WTC11 (cell line): ENCODE measurements around the gene TMEM86A. TPM values are rescaled to one million over a fixed set of nuclear protein-coding genes. Genes with fewer than 3 reads are reported as not detected.

Experiments
- ATAC-seq: fragments of 200-7000 bp; cut with Tn5 transposase; 2 replicates; pipeline ENCODE4 v1.10.0; 2021; ENCODE audit warnings: mild to moderate bottlenecking, moderate library complexity
- CTCF ChIA-PET: fragments of 300-600 bp; sonication (Branson Sonifier 250); formaldehyde crosslinking; loops from one replicate; lab custom pipeline; 2021; ENCODE audit warnings: antibody characterized with exemption; lab: Charles Lee
- POLR2A ChIA-PET: fragments of 350-600 bp; sonication (Branson Sonifier 250); formaldehyde crosslinking; loops from one replicate; lab custom pipeline; 2021; ENCODE audit warnings: antibody characterized with exemption; lab: Charles Lee
- DNase-seq: peaks from one replicate; pipeline ENCODE4 v3.0.0; 2021; ENCODE audit warnings: low spot score
- H3K27ac Mint-ChIP-seq: 2 replicates; pipeline ENCODE4 v1.8.0; 2021; ENCODE audit warnings: mixed read lengths
- H3K27me3 Mint-ChIP-seq: 2 replicates; pipeline ENCODE4 v1.8.0; 2021; ENCODE audit warnings: low read depth, mild to moderate bottlenecking, moderate library complexity, mixed read lengths
- H3K36me3 Mint-ChIP-seq: 2 replicates; pipeline ENCODE4 v1.8.0; 2021; ENCODE audit warnings: mixed read lengths
- H3K4me1 Mint-ChIP-seq: 2 replicates; pipeline ENCODE4 v1.8.0; 2022; ENCODE audit warnings: mixed read lengths
- H3K4me3 Mint-ChIP-seq: 2 replicates; pipeline ENCODE4 v1.8.0; 2021; ENCODE audit warnings: mild to moderate bottlenecking, moderate library complexity, mixed read lengths
- H3K9me3 Mint-ChIP-seq: 2 replicates; pipeline ENCODE4 v1.8.0; 2021; ENCODE audit warnings: mixed read lengths
- CDX4 ChIP-seq: fragments of 250-450 bp; sonication (Bioruptor Pico); IDR thresholded peaks from 2 replicates; pipeline ENCODE4 v1.9.0; 2021; ENCODE audit warnings: moderate library complexity, mild to moderate bottlenecking, inconsistent platforms, borderline replicate concordance
- CREM ChIP-seq: sonication (generic); formaldehyde crosslinking; IDR thresholded peaks from 2 replicates; pipeline ENCODE4 v1.8.1; 2022; ENCODE audit warnings: mild to moderate bottlenecking, missing genetic modification reagents, moderate library complexity
- FOXP1 ChIP-seq: sonication (generic); formaldehyde crosslinking; IDR thresholded peaks from 2 replicates; pipeline ENCODE4 v1.8.0; 2022; ENCODE audit warnings: missing genetic modification reagents, mild to moderate bottlenecking, moderate library complexity, borderline replicate concordance
- GABPB1 ChIP-seq: sonication (generic); formaldehyde crosslinking; IDR thresholded peaks from 2 replicates; pipeline ENCODE4 v1.8.1; 2023; ENCODE audit warnings: mild to moderate bottlenecking, missing genetic modification reagents
- HMGA2 ChIP-seq: fragments of 250-450 bp; sonication (Bioruptor Pico); IDR thresholded peaks from 2 replicates; pipeline ENCODE4 v1.4.0; 2021; ENCODE audit warnings: mild to moderate bottlenecking, moderate library complexity
- HMGXB4 ChIP-seq: sonication (generic); formaldehyde crosslinking; IDR thresholded peaks from 2 replicates; pipeline ENCODE4 v1.8.1; 2023; ENCODE audit warnings: mild to moderate bottlenecking, moderate library complexity, missing genetic modification reagents
- IRF2 ChIP-seq: sonication (generic); formaldehyde crosslinking; IDR thresholded peaks from 2 replicates; pipeline ENCODE4 v1.8.0; 2022; ENCODE audit warnings: low read depth, missing genetic modification reagents, borderline replicate concordance
- KAT7 ChIP-seq: sonication (generic); formaldehyde crosslinking; IDR thresholded peaks from 2 replicates; pipeline ENCODE4 v1.8.1; 2023; ENCODE audit warnings: missing genetic modification reagents, mild to moderate bottlenecking, borderline replicate concordance
- MYBL2 ChIP-seq: sonication (generic); formaldehyde crosslinking; IDR thresholded peaks from 2 replicates; pipeline ENCODE4 v1.8.1; 2023; ENCODE audit warnings: mild to moderate bottlenecking, moderate library complexity, missing genetic modification reagents
- OVOL2 ChIP-seq: fragments of 250-450 bp; sonication (Bioruptor Pico); IDR thresholded peaks from 2 replicates; pipeline ENCODE4 v1.9.0; 2021; ENCODE audit warnings: mild to moderate bottlenecking, borderline replicate concordance
- PRRX2 ChIP-seq: fragments of 250-450 bp; sonication (Bioruptor Pico); IDR thresholded peaks from 2 replicates; pipeline ENCODE4 v1.8.0; 2021; ENCODE audit warnings: mild to moderate bottlenecking
- RELA ChIP-seq: sonication (generic); formaldehyde crosslinking; IDR thresholded peaks from 2 replicates; pipeline ENCODE4 v1.8.1; 2022; ENCODE audit warnings: missing genetic modification reagents, mild to moderate bottlenecking, borderline replicate concordance
- SP1 ChIP-seq: sonication (generic); formaldehyde crosslinking; conservative IDR thresholded peaks from 2 replicates; pipeline ENCODE4 v1.8.1; 2022; ENCODE audit warnings: missing genetic modification reagents
- STAT6 ChIP-seq: sonication (generic); formaldehyde crosslinking; conservative IDR thresholded peaks from 2 replicates; pipeline ENCODE4 v1.8.1; 2023; ENCODE audit warnings: mild to moderate bottlenecking, low read depth, missing genetic modification reagents, moderate library complexity
- ZNF281 ChIP-seq: sonication (generic); formaldehyde crosslinking; IDR thresholded peaks from 2 replicates; pipeline ENCODE4 v1.8.0; 2023; ENCODE audit warnings: mild to moderate bottlenecking, missing genetic modification reagents
- ZNF317 ChIP-seq: sonication (generic); formaldehyde crosslinking; IDR thresholded peaks from 2 replicates; pipeline ENCODE4 v1.8.1; 2023; ENCODE audit warnings: low read depth, mild to moderate bottlenecking, moderate library complexity, missing genetic modification reagents, borderline replicate concordance
- ZNF396 ChIP-seq: fragments of 250-450 bp; sonication (Bioruptor Pico); IDR thresholded peaks from 2 replicates; pipeline ENCODE4 v1.8.0; 2021; ENCODE audit warnings: mild to moderate bottlenecking, moderate library complexity, borderline replicate concordance
- ZNF423 ChIP-seq: fragments of 250-450 bp; sonication (Bioruptor Pico); IDR thresholded peaks from 2 replicates; pipeline ENCODE4 v2.1.2; 2022; ENCODE audit warnings: mild to moderate bottlenecking, moderate library complexity
- ZNF512 ChIP-seq: sonication (generic); formaldehyde crosslinking; IDR thresholded peaks from 2 replicates; pipeline ENCODE4 v1.8.1; 2022; ENCODE audit warnings: missing genetic modification reagents, borderline replicate concordance
- total RNA-seq: library from RNA; stranded (reverse); gene quantifications from 3 replicates; pipeline ENCODE4 v1.2.3, GENCODE V29; 2021

TMEM86A gene
- total RNA-seq, 1 experiment from 2014 or later = 1.7 TPM

GRCh38 chr11:18728658-18729057 is 30.1 kb downstream of the TMEM86A start (continued):
- TF ChIP-seq ZNF512 (CRISPR knock-in tag) (no peak), GABPB1 (CRISPR knock-in tag) (no peak), MYBL2 (CRISPR knock-in tag) (no peak), FOXP1 (CRISPR knock-in tag) (no peak), ZNF281 (CRISPR knock-in tag) (no peak), OVOL2 (no peak), ZNF396 (CRISPR knock-in tag) (no peak), RELA (CRISPR knock-in tag) (no peak)

GRCh38 chr11:18729426-18729825 is 30.8 kb downstream of the TMEM86A start:
- Mint-ChIP-seq H3K4me1 (peaks cover 18% of the 10 kb centered on the region), H3K27me3 (0 out of 2 replicates have a peak, but pooled peaks cover 6% of the 10 kb centered on the region), H3K9me3 (no peaks in the 10 kb centered on the region), H3K27ac (no peak overlapping the region), H3K36me3 (no peaks in the 10 kb centered on the region), H3K4me3 (no peak overlapping the region)
- TF ChIP-seq FOXP1 (CRISPR knock-in tag) (no peak), PRRX2 (no peak), SP1 (CRISPR knock-in tag) (no peak), CDX4 (CRISPR knock-in tag) (no peak), GABPB1 (CRISPR knock-in tag) (no peak), ZNF317 (CRISPR knock-in tag) (no peak)
- ChIA-PET POLR2A (no interaction called here), CTCF (interaction anchor here (1.0 to 3.3 kb wide), 4 partner anchors 8 to 35 kb away, joined by 4 to 28 read pairs (median 16); no protein-coding TSS in a partner anchor)
- DNase-seq = no peak
- no peak for ATAC-seq

- no peaks in the 10 kb centered on the region for H3K36me3 Mint-ChIP-seq
- ATAC-seq (no peak), DNase-seq (no peak)
- H3K27ac Mint-ChIP-seq = 0 out of 2 replicates have a peak overlapping the region, but pooled peaks have one; percentile 51
- CTCF ChIA-PET = interaction anchor here (1.3 to 3.3 kb wide), 3 partner anchors 9 to 203 kb away, joined by 3 to 28 read pairs (median 16); partner anchors contain the start of gene TSG101
- H3K4me1 Mint-ChIP-seq = peaks cover 18% of the 10 kb centered on the region
- POLR2A ChIA-PET = no interaction called here
- TF ChIP-seq ZNF423 (no peak), IRF2 (no peak), CREM (CRISPR knock-in tag) (no peak), HMGA2 (CRISPR knock-in tag) (no peak), STAT6 (CRISPR knock-in tag) (no peak), HMGXB4 (CRISPR knock-in tag) (no peak), KAT7 (no peak)
- H3K4me3 Mint-ChIP-seq = no peak overlapping the region
- 0 out of 2 replicates have a peak, but pooled peaks cover 5% of the 10 kb centered on the region for H3K27me3 Mint-ChIP-seq
- no peaks in the 10 kb centered on the region for H3K9me3 Mint-ChIP-seq
Observed at GRCh38 chr11:18730020-18730419, 31.4 kb downstream of the TMEM86A start.
